ENCODE data around the gene FZD1. TPM values are rescaled to one million over a fixed set of nuclear protein-coding genes. Genes with fewer than 3 reads are reported as not detected.

FZD1 gene
- total RNA-seq, 1 donor: 40.5 TPM

GRCh38 chr7:91289633-91290254 is 25.5 kb downstream of the FZD1 start:
- Histone ChIP-seq H3K27me3 (ENCODE audit: insufficient read depth, low read length) (peaks cover 10% of the 10 kb centered on the region), H3K4me1 (ENCODE audit: insufficient read depth, low read length) (peaks cover 10% of the 10 kb centered on the region), H2AFZ (ENCODE audit: low read length) (no peak overlapping the region), H3K4me3 (ENCODE audit: insufficient read depth, low read length) (no peak overlapping the region), H3K4me2 (ENCODE audit: insufficient read depth, low read length) (no peak overlapping the region), H3K79me2 (ENCODE audit: insufficient read depth, low read length) (no peaks in the 10 kb centered on the region), H3K36me3 (ENCODE audit: insufficient read depth, low read length) (no peaks in the 10 kb centered on the region), H4K20me1 (ENCODE audit: insufficient read depth, low read length) (no peaks in the 10 kb centered on the region), H3K9me3 (ENCODE audit: low read depth, low read length) (no peaks in the 10 kb centered on the region), H3K27ac (ENCODE audit: low read depth, low read length) (no peak overlapping the region)
- TF ChIP-seq CTCF (IDR thresholded peaks at IDR 0.05; ENCODE audit: extremely low read depth, low read depth, low read length): no peak
- no peak for DNase-seq (ENCODE audit: insufficient read length, low spot score, missing footprints)

GRCh38 chr7:91291302-91291701 is 27.1 kb downstream of the FZD1 start:
- Histone ChIP-seq H4K20me1 (ENCODE audit: insufficient read depth, low read length) (no peaks in the 10 kb centered on the region), H3K79me2 (ENCODE audit: insufficient read depth, low read length) (no peaks in the 10 kb centered on the region), H3K9me3 (ENCODE audit: low read depth, low read length) (no peaks in the 10 kb centered on the region), H3K4me3 (ENCODE audit: insufficient read depth, low read length) (no peak overlapping the region), H3K27me3 (ENCODE audit: insufficient read depth, low read length) (peaks cover 10% of the 10 kb centered on the region), H3K27ac (ENCODE audit: low read depth, low read length) (no peak overlapping the region), H2AFZ (ENCODE audit: low read length) (no peak overlapping the region), H3K36me3 (ENCODE audit: insufficient read depth, low read length) (no peaks in the 10 kb centered on the region), H3K4me1 (ENCODE audit: insufficient read depth, low read length) (peaks cover 2% of the 10 kb centered on the region), H3K4me2 (ENCODE audit: insufficient read depth, low read length) (no peak overlapping the region)
- no peak for TF ChIP-seq CTCF (IDR thresholded peaks at IDR 0.05; ENCODE audit: extremely low read depth, low read depth, low read length)
- DNase-seq (ENCODE audit: insufficient read length, low spot score, missing footprints): no peak

GRCh38 chr7:91291902-91292301 is 27.7 kb downstream of the FZD1 start:
- Histone ChIP-seq H3K9me3 (ENCODE audit: low read depth, low read length) (no peaks in the 10 kb centered on the region), H3K27me3 (ENCODE audit: insufficient read depth, low read length) (peaks cover 10% of the 10 kb centered on the region), H3K4me2 (ENCODE audit: insufficient read depth, low read length) (no peak overlapping the region), H3K36me3 (ENCODE audit: insufficient read depth, low read length) (no peaks in the 10 kb centered on the region), H3K27ac (ENCODE audit: low read depth, low read length) (no peak overlapping the region), H3K4me3 (ENCODE audit: insufficient read depth, low read length) (no peak overlapping the region), H3K4me1 (ENCODE audit: insufficient read depth, low read length) (no peaks in the 10 kb centered on the region), H3K79me2 (ENCODE audit: insufficient read depth, low read length) (no peaks in the 10 kb centered on the region), H4K20me1 (ENCODE audit: insufficient read depth, low read length) (no peaks in the 10 kb centered on the region), H2AFZ (ENCODE audit: low read length) (no peak overlapping the region)
- no peak for TF ChIP-seq CTCF (IDR thresholded peaks at IDR 0.05; ENCODE audit: extremely low read depth, low read depth, low read length)
- no peak for DNase-seq (ENCODE audit: insufficient read length, low spot score, missing footprints)

- Histone ChIP-seq H3K4me1 (ENCODE audit: insufficient read depth, low read length) (no peaks in the 10 kb centered on the region), H4K20me1 (ENCODE audit: insufficient read depth, low read length) (no peaks in the 10 kb centered on the region), H3K9me3 (ENCODE audit: low read depth, low read length) (no peaks in the 10 kb centered on the region), H3K27me3 (ENCODE audit: insufficient read depth, low read length) (peaks cover 10% of the 10 kb centered on the region), H2AFZ (ENCODE audit: low read length) (no peak overlapping the region), H3K36me3 (ENCODE audit: insufficient read depth, low read length) (no peaks in the 10 kb centered on the region), H3K4me3 (ENCODE audit: insufficient read depth, low read length) (no peak overlapping the region), H3K4me2 (ENCODE audit: insufficient read depth, low read length) (no peak overlapping the region), H3K27ac (ENCODE audit: low read depth, low read length) (no peak overlapping the region), H3K79me2 (ENCODE audit: insufficient read depth, low read length) (no peaks in the 10 kb centered on the region)
- TF ChIP-seq CTCF (IDR thresholded peaks at IDR 0.05; ENCODE audit: extremely low read depth, low read depth, low read length): no peak
- DNase-seq (ENCODE audit: insufficient read length, low spot score, missing footprints): no peak
Observed at GRCh38 chr7:91292506-91292905, 28.3 kb downstream of the FZD1 start.
